ENCODE results near the gene MST1. TPM values are rescaled to one million over a fixed set of nuclear protein-coding genes. Genes with fewer than 3 reads are reported as not detected.

Gene MST1
- total RNA-seq, 2 donors from 2014 or later = 10.2 to 32.2 TPM

DNA sequence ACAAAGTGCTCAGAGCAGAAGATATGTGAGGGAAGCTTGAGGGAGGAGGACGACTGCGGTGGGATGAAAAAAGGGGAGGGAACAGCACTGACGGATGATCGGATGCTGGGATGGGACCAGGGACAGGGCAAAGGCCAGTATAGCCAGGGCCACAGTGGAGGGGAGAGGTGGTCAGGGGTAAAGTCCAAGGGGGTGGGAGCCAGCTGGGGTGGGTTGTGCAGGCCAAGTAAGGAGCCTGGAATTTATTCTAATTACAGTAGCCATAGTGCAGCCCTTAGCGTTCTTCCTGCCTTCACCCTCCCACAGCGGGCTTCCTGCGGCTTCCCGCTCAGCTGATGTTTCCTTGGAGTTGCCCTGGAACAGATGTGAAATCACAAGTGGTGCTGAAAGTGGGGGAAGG is 22.7 kb downstream of the MST1 start:
- Histone ChIP-seq H3K27me3 (replicated peaks; ENCODE audit: insufficient read depth) (no peaks in the 10 kb centered on the region), H3K27ac (no peak overlapping the region), H3K4me3 (no peak overlapping the region), H3K36me3 (no peaks in the 10 kb centered on the region), H3K4me1 (replicated peaks) (no peaks in the 10 kb centered on the region), H3K9me3 (no peaks in the 10 kb centered on the region)
- WGBS = 43% methylated on average over 8 of the region's 8 CpGs
- no peak for DNase-seq (ENCODE audit: low spot score)
- intact Hi-C loops (cut with DNase I) = no loop called here
- TF ChIP-seq, protein P1, sequence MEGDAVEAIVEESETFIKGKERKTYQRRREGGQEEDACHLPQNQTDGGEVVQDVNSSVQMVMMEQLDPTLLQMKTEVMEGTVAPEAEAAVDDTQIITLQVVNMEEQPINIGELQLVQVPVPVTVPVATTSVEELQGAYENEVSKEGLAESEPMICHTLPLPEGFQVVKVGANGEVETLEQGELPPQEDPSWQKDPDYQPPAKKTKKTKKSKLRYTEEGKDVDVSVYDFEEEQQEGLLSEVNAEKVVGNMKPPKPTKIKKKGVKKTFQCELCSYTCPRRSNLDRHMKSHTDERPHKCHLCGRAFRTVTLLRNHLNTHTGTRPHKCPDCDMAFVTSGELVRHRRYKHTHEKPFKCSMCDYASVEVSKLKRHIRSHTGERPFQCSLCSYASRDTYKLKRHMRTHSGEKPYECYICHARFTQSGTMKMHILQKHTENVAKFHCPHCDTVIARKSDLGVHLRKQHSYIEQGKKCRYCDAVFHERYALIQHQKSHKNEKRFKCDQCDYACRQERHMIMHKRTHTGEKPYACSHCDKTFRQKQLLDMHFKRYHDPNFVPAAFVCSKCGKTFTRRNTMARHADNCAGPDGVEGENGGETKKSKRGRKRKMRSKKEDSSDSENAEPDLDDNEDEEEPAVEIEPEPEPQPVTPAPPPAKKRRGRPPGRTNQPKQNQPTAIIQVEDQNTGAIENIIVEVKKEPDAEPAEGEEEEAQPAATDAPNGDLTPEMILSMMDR (IDR thresholded peaks at IDR 0.05) = no peak

GRCh38 chr3:49665822-49666519 is 23.3 kb downstream of the MST1 start:
- H3K27me3 ChIP-seq (replicated peaks; ENCODE audit: insufficient read depth) = no peaks in the 10 kb centered on the region
- intact Hi-C loops (cut with DNase I) = no loop called here
- H3K4me3 ChIP-seq = no peak overlapping the region
- no peaks in the 10 kb centered on the region for H3K9me3 ChIP-seq
- 63% methylated on average over 6 of the region's 6 CpGs for WGBS
- H3K4me1 ChIP-seq (replicated peaks) = no peaks in the 10 kb centered on the region
- no peaks in the 10 kb centered on the region for H3K36me3 ChIP-seq
- no peak for DNase-seq (ENCODE audit: low spot score)
- no peak overlapping the region for H3K27ac ChIP-seq
- TF ChIP-seq POLR2AphosphoS5 (IDR thresholded peaks at IDR 0.05) = no peak
- TF ChIP-seq, protein P1 (IDR thresholded peaks at IDR 0.05) = no peak
- TF ChIP-seq POLR2A (IDR thresholded peaks at IDR 0.05) = no peak

DNA sequence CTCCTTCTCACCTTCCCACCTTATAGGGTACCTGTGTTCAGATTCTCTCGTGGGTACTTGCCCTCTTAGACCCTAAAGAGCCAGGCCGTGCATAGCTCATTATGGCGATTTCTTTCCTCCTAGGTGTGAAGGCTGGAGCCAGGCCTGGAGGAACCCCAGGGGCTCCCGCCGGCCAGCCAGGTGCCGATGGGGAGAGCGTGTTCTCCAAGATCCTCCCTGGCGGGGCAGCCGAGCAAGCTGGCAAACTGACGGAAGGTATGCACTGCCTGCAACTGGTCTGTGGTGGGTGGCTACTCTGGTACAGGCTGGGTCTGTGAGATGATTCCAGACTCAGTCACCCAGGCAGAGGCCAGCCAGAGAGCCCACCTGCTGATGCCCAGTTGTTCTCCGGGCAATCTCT is 25.0 kb downstream of the MST1 start:
- 90% methylated on average over 11 of the region's 11 CpGs for WGBS
- DNase-seq (ENCODE audit: low spot score) = no peak
- no peak overlapping the region for H3K4me3 ChIP-seq
- no peaks in the 10 kb centered on the region for H3K27me3 ChIP-seq (replicated peaks; ENCODE audit: insufficient read depth)
- TF ChIP-seq, protein P1 (IDR thresholded peaks at IDR 0.05) = no peak
- TF ChIP-seq POLR2AphosphoS5 (IDR thresholded peaks at IDR 0.05) = no peak
- TF ChIP-seq POLR2A (IDR thresholded peaks at IDR 0.05) = no peak
- no peaks in the 10 kb centered on the region for H3K9me3 ChIP-seq
- H3K36me3 ChIP-seq = no peaks in the 10 kb centered on the region
- H3K4me1 ChIP-seq (replicated peaks) = no peaks in the 10 kb centered on the region
- intact Hi-C loops (cut with DNase I) = no loop called here
- no peak overlapping the region for H3K27ac ChIP-seq

DNA sequence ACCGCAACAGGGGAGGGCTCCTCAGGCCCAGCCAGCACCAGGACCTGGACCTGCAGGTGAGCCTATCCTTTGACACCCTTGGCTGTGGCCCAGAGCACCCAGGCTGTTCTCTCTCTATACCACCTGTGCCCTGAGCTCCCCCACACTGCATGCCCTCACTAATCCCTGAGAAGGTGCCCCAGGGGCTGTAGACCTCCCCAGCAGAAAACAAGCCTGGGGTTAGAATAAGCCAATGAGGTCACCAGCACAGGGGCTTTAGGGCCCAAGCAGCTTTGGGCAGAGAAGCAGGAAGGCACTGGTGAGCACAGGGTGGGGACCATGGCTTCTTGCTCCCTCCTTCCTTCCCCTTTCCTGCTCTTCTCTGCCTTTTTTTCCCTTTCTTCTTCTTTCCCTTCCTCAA is 25.4 kb downstream of the MST1 start:
- Histone ChIP-seq H3K27me3 (replicated peaks; ENCODE audit: insufficient read depth) (no peaks in the 10 kb centered on the region), H3K4me3 (no peak overlapping the region), H3K36me3 (no peaks in the 10 kb centered on the region), H3K9me3 (no peaks in the 10 kb centered on the region), H3K4me1 (replicated peaks) (no peaks in the 10 kb centered on the region), H3K27ac (no peak overlapping the region)
- TF ChIP-seq, protein P1 (IDR thresholded peaks at IDR 0.05) = no peak
- TF ChIP-seq POLR2AphosphoS5 (IDR thresholded peaks at IDR 0.05) = no peak
- no peak for TF ChIP-seq POLR2A (IDR thresholded peaks at IDR 0.05)
- DNase-seq (ENCODE audit: low spot score) = no peak
- WGBS = 100% methylated on average over 1 of the region's 1 CpG
- intact Hi-C loops (cut with DNase I) = no loop called here

DNA sequence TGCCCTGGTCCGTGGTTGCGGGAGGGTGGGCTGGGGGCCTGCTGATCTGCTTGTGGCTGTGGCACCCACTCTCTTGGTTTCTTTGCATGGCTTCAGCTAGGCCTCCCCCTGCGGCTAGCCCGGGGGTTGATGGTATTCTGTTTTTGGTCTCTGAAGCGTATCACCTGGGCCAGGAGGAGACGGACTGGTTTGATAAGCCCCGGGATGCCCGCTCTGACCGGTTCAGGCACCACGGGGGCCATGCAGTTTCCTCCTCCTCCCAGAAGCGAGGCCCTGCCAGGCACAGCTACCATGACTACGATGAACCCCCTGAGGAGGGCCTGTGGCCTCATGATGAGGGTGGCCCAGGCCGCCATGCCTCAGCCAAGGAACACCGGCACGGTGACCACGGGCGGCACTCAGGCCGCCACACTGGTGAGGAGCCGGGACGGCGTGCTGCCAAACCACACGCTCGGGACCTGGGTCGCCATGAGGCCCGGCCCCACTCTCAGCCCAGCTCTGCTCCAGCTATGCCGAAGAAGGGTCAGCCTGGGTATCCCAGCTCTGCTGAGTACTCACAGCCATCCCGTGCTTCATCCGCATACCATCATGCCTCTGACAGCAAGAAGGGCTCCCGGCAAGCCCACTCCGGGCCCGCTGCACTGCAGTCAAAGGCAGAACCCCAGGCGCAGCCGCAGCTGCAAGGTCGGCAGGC is 26.4 kb downstream of the MST1 start:
- Histone ChIP-seq H3K27me3 (replicated peaks; ENCODE audit: insufficient read depth) (no peaks in the 10 kb centered on the region), H3K4me1 (replicated peaks) (no peaks in the 10 kb centered on the region), H3K9me3 (no peaks in the 10 kb centered on the region), H3K4me3 (no peak overlapping the region), H3K27ac (no peak overlapping the region), H3K36me3 (no peaks in the 10 kb centered on the region)
- DNase-seq (ENCODE audit: low spot score) = no peak
- 89% methylated on average over 23 of the region's 34 CpGs for WGBS
- TF ChIP-seq, protein P1 (IDR thresholded peaks at IDR 0.05) = no peak
- no peak for TF ChIP-seq POLR2A (IDR thresholded peaks at IDR 0.05)
- TF ChIP-seq POLR2AphosphoS5 (IDR thresholded peaks at IDR 0.05) = no peak
- intact Hi-C loops (cut with DNase I) = no loop called here
